Smooth muscle cell (in vitro differentiated cells): Measurements from ENCODE around the gene EFNB2. TPM values are rescaled to one million over a fixed set of nuclear protein-coding genes. Genes with fewer than 3 reads are reported as not detected.

Experiments
- DNase-seq: peaks from one replicate; lab custom pipeline; 2025; ENCODE audit not compliant: unreplicated experiment; lab: John Stamatoyannopoulos, UW
- H2AFZ ChIP-seq: fragments of 200-600 bp; sonication (generic); 2 replicates; pipeline ENCODE4 v1.6.0; 2016; ENCODE audit warnings: antibody characterized with exemption, low read depth, mild to moderate bottlenecking
- H3F3A ChIP-seq: fragments of 200-600 bp; sonication (generic); 2 replicates; pipeline ENCODE4 v1.6.0; 2017; ENCODE audit warnings: antibody characterized with exemption, low read depth
- H3K27ac ChIP-seq: fragments of 200-600 bp; sonication (generic); 2 replicates; pipeline ENCODE4 v1.5.1; 2016; ENCODE audit warnings: low read depth, mild to moderate bottlenecking
- H3K27me3 ChIP-seq: fragments of 200-600 bp; sonication (generic); 2 replicates; pipeline ENCODE4 v1.6.1; 2016; ENCODE audit warnings: low read depth, mild to moderate bottlenecking
- H3K36me3 ChIP-seq: fragments of 200-600 bp; sonication (generic); 2 replicates; pipeline ENCODE4 v1.5.1; 2016; ENCODE audit warnings: low read depth
- H3K4me1 ChIP-seq: fragments of 200-600 bp; sonication (generic); 2 replicates; pipeline ENCODE4 v1.5.1; 2016; ENCODE audit warnings: low read depth
- H3K4me2 ChIP-seq: fragments of 200-600 bp; sonication (generic); 2 replicates; pipeline ENCODE4 v1.6.0; 2016; ENCODE audit warnings: mild to moderate bottlenecking
- H3K4me3 ChIP-seq: fragments of 200-600 bp; sonication (generic); 2 replicates; pipeline ENCODE4 v1.5.1; 2016; ENCODE audit warnings: mild to moderate bottlenecking
- H3K79me2 ChIP-seq: fragments of 200-600 bp; sonication (generic); 2 replicates; pipeline ENCODE4 v1.6.0; 2016; ENCODE audit warnings: low read depth, mild to moderate bottlenecking
- H3K9ac ChIP-seq: fragments of 200-600 bp; sonication (generic); 2 replicates; pipeline ENCODE4 v1.6.0; 2016; ENCODE audit warnings: low read depth
- H3K9me3 ChIP-seq: fragments of 200-600 bp; sonication (generic); replicated peaks from 2 replicates; pipeline ENCODE4 v1.5.1; 2016; ENCODE audit warnings: low read depth
- H4K20me1 ChIP-seq: fragments of 200-600 bp; sonication (generic); 2 replicates; pipeline ENCODE4 v1.6.0; 2016; ENCODE audit warnings: low read depth
- WGBS: methylation state at CpG from one replicate; pipeline ENCODE4 v1.1.7; 2016; ENCODE audit warnings: low lambda C conversion rate; 5-methylcytosine and 5-hydroxymethylcytosine counted together
- polyA plus RNA-seq: library from polyadenylated mRNA; unstranded; fragments of >200 nt; fragmentation: Nextera tagmentation; extraction: Ambion mirVana; gene quantifications from 2 replicates; pipeline ENCODE4 v1.2.1, GENCODE V29; 2016
- total RNA-seq: library from RNA; depleted of rRNA; stranded (reverse); fragments of >200 nt; gene quantifications from 2 replicates; pipeline ENCODE4 v1.2.3, GENCODE V29; 2014
- TF ChIP-seq, protein P1 (sequence below): fragments of 200-600 bp; sonication (generic); IDR thresholded peaks from 2 replicates; pipeline ENCODE4 v1.5.1; 2017; ENCODE audit warnings: borderline replicate concordance, mild to moderate bottlenecking, antibody characterized with exemption; ENCODE audit not compliant: insufficient read depth, poor library complexity, severe bottlenecking

EFNB2 gene
- total and polyA plus RNA-seq, 2 experiments from 2014 or later = 15.5 to 42.0 TPM

DNA sequence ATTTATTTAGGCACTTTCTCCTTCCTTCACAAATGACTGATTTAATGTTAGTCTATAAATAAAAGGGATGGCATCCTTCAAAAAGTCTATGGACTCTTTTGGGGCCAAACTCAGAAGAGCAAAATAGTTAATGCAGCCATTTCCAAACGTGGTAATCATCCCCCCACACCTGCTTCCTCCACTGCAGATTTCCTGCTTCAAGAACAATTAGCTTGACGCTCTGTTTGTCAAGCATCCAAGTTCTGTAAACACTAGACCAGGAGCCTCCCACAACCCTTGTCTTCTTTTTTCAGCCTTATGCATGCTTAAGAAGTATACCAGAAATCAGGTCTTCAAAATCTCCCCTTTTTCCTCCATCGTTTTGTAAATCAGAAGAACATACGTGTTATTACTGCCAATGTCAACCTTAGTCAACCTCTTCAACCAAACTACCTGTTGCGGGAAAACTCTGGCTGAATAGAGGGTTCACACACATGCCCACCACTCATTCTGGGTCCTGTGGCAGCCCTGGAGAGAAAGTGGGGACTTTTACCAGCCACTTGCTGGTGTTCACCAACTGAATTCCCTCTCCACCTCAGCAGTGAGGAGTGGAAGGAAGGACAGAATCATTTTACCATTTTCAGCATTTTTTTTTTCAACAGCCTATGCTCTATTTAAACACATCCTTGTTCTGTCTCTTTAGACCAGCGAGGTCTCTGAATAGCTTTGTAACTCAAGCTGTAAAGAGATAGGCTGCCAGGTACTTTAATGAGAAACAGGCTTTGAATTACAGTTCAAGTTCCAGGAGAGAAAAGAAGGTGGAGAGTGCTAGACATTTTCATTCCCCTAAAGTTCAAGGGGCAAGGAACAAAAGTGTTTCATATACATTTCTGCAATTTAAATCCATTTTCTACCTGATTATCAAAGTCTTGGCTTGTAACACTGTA lies 39.1 kb downstream of the EFNB2 start:
- WGBS = 87% methylated on average over 6 of the region's 6 CpGs
- H3K9me3 ChIP-seq = no peaks in the 10 kb centered on the region
- no peak for DNase-seq
- no peak overlapping the region for H2AFZ ChIP-seq
- TF ChIP-seq, protein P1, sequence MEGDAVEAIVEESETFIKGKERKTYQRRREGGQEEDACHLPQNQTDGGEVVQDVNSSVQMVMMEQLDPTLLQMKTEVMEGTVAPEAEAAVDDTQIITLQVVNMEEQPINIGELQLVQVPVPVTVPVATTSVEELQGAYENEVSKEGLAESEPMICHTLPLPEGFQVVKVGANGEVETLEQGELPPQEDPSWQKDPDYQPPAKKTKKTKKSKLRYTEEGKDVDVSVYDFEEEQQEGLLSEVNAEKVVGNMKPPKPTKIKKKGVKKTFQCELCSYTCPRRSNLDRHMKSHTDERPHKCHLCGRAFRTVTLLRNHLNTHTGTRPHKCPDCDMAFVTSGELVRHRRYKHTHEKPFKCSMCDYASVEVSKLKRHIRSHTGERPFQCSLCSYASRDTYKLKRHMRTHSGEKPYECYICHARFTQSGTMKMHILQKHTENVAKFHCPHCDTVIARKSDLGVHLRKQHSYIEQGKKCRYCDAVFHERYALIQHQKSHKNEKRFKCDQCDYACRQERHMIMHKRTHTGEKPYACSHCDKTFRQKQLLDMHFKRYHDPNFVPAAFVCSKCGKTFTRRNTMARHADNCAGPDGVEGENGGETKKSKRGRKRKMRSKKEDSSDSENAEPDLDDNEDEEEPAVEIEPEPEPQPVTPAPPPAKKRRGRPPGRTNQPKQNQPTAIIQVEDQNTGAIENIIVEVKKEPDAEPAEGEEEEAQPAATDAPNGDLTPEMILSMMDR = no peak
- H3K4me3 ChIP-seq = no peak overlapping the region
- peaks cover 7% of the 10 kb centered on the region for H3K36me3 ChIP-seq
- H4K20me1 ChIP-seq = peaks cover 4% of the 10 kb centered on the region
- H3K27ac ChIP-seq = no peak overlapping the region
- H3K9ac ChIP-seq = no peak overlapping the region
- no peaks in the 10 kb centered on the region for H3K27me3 ChIP-seq
- H3F3A ChIP-seq = no peaks in the 10 kb centered on the region
- H3K4me2 ChIP-seq = no peak overlapping the region
- peaks cover 32% of the 10 kb centered on the region for H3K79me2 ChIP-seq
- peaks cover 4% of the 10 kb centered on the region for H3K4me1 ChIP-seq

DNA sequence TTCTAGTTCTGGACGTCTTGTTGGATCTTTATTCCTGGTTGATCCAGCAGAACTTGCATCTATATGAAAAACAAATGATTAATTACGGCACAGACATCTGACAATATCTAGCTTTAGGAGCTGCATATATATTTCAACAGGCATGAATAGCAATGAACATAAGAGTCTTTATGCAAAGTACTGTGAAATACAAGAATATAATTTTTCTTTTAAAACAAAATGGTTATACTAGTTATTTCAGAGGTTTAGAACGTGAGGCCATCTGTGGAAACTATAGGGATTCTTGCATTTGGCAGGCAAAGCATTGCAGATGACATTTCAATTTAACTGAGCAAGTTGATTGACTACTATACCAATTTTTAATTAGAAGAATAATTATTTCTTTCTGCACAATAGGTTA lies 40.5 kb downstream of the EFNB2 start:
- H3F3A ChIP-seq = no peaks in the 10 kb centered on the region
- no peak overlapping the region for H3K9ac ChIP-seq
- H4K20me1 ChIP-seq = peaks cover 4% of the 10 kb centered on the region
- peaks cover 4% of the 10 kb centered on the region for H3K4me1 ChIP-seq
- H3K4me2 ChIP-seq = no peak overlapping the region
- no peak overlapping the region for H3K27ac ChIP-seq
- WGBS = 96% methylated on average over 3 of the region's 3 CpGs
- TF ChIP-seq, protein P1 = no peak
- peaks cover 24% of the 10 kb centered on the region for H3K79me2 ChIP-seq
- no peak overlapping the region for H2AFZ ChIP-seq
- DNase-seq = no peak
- no peaks in the 10 kb centered on the region for H3K9me3 ChIP-seq
- H3K27me3 ChIP-seq = no peaks in the 10 kb centered on the region
- no peak overlapping the region for H3K4me3 ChIP-seq
- H3K36me3 ChIP-seq = peaks cover 7% of the 10 kb centered on the region

DNA sequence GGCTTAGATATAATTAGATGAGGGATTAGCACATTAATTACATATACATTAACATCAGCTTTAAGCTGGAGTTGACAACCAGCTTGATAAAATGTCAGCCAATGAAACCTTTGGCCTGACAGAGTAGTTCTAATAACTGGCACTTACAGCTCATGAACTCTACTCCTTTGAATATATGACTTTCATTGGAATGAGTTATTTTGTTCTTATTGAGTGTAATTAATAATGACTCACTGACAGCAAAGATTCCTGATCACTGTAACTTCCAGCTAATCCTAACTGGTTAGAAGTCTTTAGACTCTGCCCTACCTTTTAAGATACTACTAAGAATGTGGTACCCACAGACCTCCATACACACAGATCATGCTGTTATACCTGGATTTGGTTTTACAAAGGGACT lies 41.0 kb downstream of the EFNB2 start:
- Histone ChIP-seq H3K27ac (no peak overlapping the region), H3F3A (no peaks in the 10 kb centered on the region), H3K79me2 (peaks cover 24% of the 10 kb centered on the region), H3K27me3 (no peaks in the 10 kb centered on the region), H2AFZ (no peak overlapping the region), H3K4me2 (no peak overlapping the region), H4K20me1 (peaks cover under 1% of the 10 kb centered on the region), H3K9ac (no peak overlapping the region), H3K4me1 (peaks cover under 1% of the 10 kb centered on the region), H3K4me3 (no peak overlapping the region), H3K9me3 (no peaks in the 10 kb centered on the region), H3K36me3 (peaks cover 7% of the 10 kb centered on the region)
- DNase-seq = no peak
- TF ChIP-seq, protein P1 = no peak
